Hematopoietic multipotent progenitor cell treated with erythropoietin and hydrocortisone succinate and interleukin-3 and kit ligand, for 8 days (in vitro differentiated cells): ENCODE results near the gene CPNE4.
A peak's percentile ranks its signal among the peaks of the same experiment; 100 is the strongest.

Experiments
- DNase-seq: peaks from one replicate; pipeline ENCODE4 v3.0.0-alpha.2; 2015

The CPNE4 gene

GRCh38 chr3:131868203-131868602 lies 166.6 kb downstream of the CPNE4 start:
- DNase-seq, result no peak

DNA sequence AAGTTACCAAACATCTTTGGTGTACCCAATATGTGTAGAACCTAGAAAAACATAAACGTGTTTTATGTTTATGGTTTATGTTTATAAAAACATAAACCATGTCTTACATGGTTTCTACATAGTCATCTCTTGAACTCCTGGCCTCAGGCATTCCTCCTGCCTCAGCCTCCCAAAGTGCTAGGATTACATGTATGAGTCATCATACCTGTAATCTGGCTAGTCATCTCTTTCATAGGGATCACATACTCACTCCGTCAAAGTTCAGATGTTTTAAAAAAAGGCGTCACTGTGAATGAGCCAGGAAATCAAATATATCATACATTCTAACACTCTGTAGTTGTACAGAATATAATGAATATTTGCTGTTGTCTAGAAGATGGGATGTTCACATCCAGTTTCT lies 178.6 kb downstream of the CPNE4 start:
- no peak for DNase-seq

GRCh38 chr3:131850223-131850622 lies 184.6 kb downstream of the CPNE4 start:
- DNase-seq, result no peak

GRCh38 chr3:131849616-131850015 lies 185.2 kb downstream of the CPNE4 start:
- DNase-seq, result no peak

DNA sequence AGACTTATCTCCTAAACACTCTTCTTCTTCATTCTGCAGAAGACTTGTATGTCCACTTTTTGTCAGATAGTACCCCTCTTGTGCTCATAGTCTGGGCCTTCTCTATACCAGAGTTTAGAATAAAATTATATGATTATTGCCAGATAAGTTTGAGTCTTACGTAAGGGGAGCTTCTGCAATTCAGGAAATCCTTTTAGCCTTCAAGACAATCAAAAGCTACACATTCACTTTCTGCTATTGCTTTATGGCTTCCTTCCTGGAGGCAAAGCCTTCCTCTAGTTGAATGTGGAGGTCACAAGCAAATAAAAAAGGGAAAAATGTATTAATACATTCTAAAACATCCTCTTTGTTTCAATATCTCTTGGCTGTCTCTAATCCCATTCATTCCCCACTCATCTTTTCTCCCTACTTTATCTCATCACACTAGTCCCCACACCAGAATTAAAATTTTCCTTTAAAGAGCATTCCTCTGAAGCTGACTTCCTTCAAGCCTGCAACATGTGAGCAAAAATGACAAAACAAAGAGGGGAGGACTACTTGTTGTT lies 186.8 kb downstream of the CPNE4 start:
- DNase-seq, result no peak

DNA sequence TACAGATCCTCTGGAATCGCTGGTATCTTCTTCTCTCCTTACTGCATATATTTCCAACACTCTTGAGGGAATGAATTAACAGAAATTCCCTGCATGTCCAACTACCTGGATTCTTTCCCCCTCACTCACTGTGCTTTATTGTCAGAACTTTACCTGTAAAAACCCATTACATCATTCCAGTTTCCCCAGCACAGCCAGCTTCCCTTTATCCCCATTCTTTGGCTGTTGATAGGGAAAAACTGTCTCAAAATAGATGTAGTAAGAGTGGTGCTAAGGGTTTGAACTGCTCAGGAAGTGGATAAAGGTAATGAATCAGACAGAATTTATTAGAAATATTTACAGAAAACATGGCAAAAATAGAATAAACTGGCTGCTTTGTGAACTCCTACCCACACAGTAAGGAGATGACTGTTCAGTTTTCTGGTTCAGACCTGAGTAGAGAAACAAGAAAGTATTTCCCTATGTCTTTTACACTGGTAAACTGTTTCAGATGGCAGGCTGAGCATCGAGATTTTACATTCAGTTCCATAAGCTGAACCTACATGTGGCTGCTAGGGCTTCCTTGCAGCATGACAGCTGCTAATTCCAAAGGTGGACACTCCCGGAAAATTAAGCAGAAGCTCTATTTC lies 188.4 kb downstream of the CPNE4 start:
- DNase-seq, result no peak

- DNase-seq, result no peak
Observed at GRCh38 chr3:131843174-131843573, 191.6 kb downstream of the CPNE4 start.

DNA sequence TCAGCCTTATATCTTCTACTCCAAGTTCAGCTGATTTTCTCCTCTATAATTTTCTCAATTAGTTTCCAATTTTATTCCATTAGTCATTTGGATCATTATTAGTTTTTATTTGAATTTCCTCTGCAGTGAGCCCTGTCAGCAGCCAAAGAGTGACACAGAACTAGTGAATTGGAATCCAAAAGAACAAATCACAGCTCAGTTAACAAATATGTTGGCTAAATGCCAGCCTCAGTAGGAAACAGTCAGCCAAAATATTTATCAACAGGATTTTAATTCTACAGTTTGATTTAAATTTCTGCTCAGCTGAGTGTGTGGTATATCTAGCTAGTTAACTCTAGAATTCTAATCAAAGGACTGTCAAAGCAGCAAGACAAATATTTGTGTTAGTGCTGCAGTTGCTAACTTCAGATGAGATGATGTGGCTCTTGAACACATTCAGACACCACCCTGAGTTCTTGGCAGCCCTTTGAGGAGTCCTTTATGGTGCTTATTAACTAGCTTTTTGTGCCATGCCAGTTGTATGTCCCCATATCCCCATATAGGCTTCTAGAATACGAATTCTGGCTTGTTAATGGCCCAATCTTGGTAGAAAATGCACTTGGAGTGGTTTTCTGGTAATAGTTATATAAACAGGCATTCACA lies 194.5 kb downstream of the CPNE4 start:
- no peak for DNase-seq

GRCh38 chr3:131835906-131836305 lies 198.9 kb downstream of the CPNE4 start:
- no peak for DNase-seq

DNA sequence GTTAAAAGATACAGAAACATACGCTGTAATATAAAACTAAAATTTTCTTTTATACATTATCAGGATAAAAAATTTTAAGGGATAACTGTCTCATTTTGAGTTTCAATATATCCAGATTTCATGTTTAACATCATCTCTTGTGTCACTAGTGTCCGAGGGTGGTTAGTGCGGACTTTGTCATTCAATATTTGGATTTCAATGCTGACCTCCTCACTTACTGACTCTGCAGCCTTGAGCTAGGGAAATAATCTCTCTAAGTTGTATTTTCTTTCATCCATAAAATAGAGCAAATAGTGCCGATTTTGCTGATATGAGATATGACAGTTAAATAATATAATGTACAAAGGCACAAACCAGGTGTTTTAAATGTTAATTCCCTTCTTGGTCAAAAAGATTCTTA lies 203.2 kb downstream of the CPNE4 start:
- no peak for DNase-seq

DNA sequence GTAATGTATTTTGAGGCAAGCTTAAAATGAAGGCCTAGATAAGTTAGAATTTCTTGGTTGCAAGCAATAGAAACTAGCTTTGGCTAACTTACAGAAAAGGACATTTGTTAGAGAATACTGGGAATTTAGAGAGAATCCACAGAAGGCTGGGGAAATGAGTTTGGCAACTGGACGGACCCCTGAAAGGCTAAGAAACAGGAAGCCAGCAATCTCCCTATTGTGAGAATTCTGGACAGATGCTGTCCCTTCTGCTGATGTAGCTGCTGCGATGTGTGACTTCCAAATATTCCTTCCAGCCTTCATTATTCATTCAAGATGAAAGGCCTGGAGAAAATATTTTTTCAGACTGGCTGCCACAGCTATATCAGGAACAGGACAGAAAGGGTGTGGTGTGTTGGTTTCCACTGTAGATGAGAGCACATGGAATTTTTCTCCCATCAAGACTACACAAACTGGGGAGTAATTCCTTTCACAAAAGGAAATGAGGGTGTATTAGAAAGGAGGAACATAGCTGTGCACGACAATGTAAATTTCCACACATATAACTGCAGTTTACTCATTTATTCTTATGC lies 213.5 kb downstream of the CPNE4 start:
- no peak for DNase-seq

DNA sequence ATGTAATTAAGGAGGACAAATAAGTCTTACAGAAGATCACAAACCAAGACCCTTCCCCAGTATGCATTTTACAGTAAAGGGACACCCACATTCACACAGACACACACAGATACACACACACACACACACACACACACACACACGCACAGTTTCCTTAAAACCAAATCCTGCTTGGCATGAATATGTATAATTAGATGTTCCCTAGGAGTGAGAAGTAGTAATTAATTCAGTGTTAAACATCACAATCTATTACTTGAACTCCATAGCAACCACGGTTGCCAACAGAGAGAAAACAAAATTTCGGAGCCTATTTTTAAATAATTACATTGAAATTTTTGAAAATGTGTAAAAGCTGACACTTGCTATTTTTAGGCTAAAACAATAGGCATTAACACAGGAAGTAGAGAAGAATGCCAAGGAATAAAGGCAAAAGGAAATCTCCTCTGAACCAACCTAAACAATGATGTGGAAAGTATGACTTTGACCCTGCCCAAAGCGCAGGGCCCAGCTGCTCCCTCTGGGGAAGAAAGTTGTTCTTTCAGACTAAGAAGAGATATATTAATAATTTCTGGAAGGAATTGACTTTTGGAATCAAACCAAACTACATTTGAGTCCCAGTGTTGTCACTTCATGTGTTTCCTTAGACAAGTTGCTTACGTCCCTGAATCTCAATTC lies 215.3 kb downstream of the CPNE4 start:
- DNase-seq, result no peak

GRCh38 chr3:131812433-131812832 lies 222.4 kb downstream of the CPNE4 start:
- DNase-seq, result no peak

DNA sequence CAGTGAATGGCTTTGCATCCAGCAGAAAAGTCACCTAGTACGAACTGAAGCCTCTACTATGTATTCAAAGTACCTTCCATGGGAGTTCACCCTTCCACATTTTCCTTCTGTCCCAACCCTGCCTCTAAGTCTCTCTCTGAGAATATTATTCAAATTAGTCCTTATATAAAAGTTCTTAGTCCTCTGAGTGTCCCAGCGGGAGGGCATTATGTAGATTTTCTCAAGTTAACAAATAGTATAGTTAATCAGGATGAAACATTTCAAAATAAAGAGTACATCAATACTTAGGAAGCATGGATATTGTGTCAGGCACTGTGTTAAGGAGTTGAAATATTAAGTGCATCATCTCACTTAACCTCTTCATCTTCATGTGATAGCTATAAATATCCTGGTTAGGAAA lies 223.3 kb downstream of the CPNE4 start:
- no peak for DNase-seq

DNA sequence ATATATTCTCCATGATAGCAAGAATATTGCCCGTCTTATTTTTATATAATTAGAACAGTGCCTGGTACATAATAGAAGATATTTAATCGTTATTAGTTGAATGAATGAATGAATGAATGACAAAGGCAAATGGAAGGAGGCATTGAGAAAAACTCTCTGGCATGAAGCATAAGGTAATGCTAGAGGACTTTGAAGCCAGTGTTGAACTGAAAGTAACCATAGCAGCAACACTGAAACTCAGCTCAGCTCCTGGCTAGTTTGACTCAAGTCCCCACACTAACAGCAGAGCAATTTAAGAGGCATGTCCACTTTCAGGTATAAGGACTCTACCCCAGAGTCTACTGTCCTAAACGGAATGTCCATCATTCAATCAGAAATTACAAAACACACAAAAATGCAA lies 227.0 kb downstream of the CPNE4 start:
- DNase-seq, result no peak

DNA sequence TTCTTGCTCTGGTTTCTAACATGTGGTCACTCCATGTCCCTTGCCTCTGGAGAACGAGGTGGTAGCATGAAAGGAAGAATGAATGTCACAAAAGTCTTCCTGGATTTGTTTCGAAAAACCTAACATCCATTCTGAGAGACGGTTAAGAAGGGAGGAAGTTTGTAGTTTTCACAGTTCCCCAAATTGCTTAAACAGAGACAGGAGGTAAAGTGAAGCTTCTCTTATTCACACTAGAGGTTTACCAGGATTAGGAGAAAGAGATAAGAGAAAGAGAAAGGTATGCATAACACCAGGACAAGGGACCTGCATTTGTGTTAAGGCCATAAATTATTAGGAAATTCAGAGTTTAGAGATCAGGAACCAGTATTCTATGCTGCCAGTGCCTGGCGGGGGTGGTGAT lies 228.1 kb downstream of the CPNE4 start:
- DNase-seq, result no peak

DNA sequence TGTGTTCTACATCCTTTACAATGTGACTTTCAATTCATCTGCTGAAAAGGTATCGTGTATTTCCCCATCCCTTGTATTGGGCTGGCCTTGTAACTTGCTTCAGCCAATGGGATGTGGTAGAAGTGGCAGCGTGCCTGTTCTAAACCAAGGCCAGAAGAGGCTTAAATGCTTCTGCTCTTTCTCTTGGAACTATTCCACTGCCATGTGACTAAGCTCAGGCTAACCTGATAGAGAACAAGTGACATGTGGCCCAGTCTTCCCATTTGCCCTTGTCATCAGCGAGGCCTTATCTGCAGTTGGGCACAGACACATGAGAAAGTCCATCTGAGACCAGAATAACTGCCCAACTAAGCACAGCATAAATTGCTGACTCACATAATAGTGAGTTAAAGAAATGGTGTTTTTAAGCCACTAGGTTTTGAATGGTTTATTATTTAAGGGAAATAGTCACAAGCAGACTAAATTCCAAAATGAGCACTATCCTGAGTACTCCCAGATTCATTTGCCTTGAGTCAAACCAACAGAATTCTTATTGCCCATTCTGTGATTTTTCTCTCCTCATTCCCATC lies 230.2 kb downstream of the CPNE4 start:
- peak; percentile 98 for DNase-seq

GRCh38 chr3:131803113-131803512 lies 231.7 kb downstream of the CPNE4 start:
- DNase-seq, result peak; percentile 9

DNA sequence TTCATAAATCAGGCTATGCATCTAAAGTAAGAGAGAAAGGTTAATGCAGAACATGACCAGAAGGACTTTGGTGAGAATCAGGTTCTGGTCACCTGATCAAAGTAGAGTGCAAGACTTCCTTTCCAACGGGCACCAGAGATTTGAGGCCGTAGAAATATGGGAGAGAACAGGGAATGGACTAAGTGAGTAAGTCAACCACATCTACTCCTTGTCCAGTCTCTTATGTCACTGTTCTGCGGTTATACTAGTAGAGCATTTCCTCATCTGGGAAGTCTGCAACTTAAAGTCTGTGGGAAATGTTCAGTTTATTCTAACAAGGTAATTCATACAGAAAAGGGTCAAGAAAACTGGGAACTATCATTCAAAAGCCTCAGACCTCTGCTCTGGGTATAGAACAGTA lies 232.8 kb downstream of the CPNE4 start:
- DNase-seq, result no peak

DNA sequence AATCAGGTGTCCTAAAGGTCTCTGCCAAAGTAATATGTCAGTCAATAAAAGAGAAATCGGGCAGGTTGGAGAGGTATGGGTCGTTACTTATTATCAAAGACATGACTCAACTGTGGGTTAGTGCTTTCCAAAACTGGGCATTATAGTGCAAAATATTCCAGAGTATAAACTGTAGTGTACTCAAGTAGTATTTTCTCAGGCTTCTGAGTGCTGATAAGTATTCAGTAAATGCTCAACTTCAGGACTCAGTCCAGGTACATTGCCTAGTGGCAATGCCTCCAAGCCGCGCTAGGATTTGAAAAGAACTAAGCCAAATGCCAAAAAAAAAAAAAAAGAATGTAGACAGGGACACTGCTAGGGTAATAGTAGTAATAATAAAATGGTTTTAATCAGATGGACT lies 233.2 kb downstream of the CPNE4 start:
- DNase-seq, result no peak

DNA sequence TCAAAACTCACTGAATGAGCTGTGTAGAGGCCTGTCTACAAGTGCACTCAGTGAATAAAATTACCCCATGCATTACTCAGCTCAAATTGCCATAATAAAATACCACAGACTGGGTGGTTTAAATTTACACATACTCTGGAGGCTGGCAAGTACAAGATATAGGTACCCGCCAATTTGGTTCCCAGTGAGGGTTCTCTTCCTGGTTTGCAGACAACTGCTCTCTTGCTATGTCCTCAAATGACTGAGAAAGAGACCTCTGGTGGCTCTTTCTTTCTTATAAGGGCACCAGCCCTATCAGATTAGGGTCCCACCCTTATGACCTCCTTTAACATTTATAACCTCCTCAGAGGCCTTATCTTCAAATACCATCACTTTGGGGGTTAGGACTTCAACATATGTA lies 237.0 kb downstream of the CPNE4 start:
- peak; percentile 72 for DNase-seq

- DNase-seq, result no peak
Observed at GRCh38 chr3:131796558-131797198, 238.1 kb downstream of the CPNE4 start.

DNA sequence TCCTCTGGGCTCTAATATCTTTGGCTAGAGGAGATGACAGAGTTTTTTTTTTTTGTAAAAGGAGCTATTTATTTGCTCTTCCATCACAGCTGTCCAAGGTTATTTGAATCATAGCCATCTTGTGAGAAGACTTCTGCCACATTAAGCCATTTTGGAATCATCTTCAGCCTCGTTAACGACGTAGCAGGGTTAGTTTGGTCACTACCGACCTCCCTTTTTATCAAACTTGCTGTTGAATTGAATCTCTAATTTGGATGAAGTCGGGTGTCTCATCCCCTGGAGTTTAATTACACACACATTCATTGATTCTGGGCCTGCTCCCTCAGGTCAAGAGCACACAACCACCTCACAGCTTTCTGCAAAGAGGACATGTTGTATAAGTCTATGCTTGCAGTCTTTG lies 238.7 kb downstream of the CPNE4 start:
- no peak for DNase-seq
